HCT116 (cell line): Measurements from ENCODE around the gene SLC4A11. TPM values are rescaled to one million over a fixed set of nuclear protein-coding genes. Genes with fewer than 3 reads are reported as not detected.

ENCODE experiments used
- ATAC-seq: fragments of 200-7000 bp; cut with Tn5 transposase; 2 replicates; pipeline ENCODE4 v1.9.1; 2020; ENCODE audit warnings: mild to moderate bottlenecking, moderate library complexity
- BruUV-seq: library from RNA; stranded (reverse); fragments of 400-500 nt; replicated peaks from 2 replicates; lab custom pipeline; 2021; lab: Mats Ljungman, UMichigan
- CTCF ChIA-PET: fragments of 300-600 bp; sonication (Branson Sonifier 250); formaldehyde crosslinking; loops from one replicate; lab custom pipeline; 2021; ENCODE audit warnings: antibody characterized with exemption; lab: Charles Lee
- POLR2A ChIA-PET: fragments of 300-600, 350-600 bp; sonication (Branson Sonifier 250); formaldehyde crosslinking; loops from one replicate; lab custom pipeline; 2021; ENCODE audit warnings: antibody characterized with exemption; lab: Charles Lee
- RAD21 ChIA-PET, 2 experiments: fragments of 300-600 bp; sonication (Branson Sonifier 250); formaldehyde crosslinking; loops; one replicate each; lab custom pipeline; 2023; ENCODE audit warnings: low total read pairs in 2 of 2; ENCODE audit not compliant: uncharacterized antibody in 2 of 2, unreplicated experiment in 2 of 2, low non-redundant PET in 1 of 2; lab: Charles Lee
- DNase-seq: peaks from one replicate; pipeline ENCODE4 v3.0.0-alpha.2; 2010; ENCODE audit warnings: low read depth, low spot score
- H2AFZ ChIP-seq: fragments of 200-600 bp; shearing (Covaris generic), sonication (generic); 2 replicates; pipeline ENCODE4 v1.6.1; 2017; ENCODE audit warnings: low read depth, mixed run types, mixed read lengths, antibody characterized with exemption, low read length; ENCODE audit not compliant: poor library complexity, severe bottlenecking
- H3K27ac ChIP-seq: 2 replicates; pipeline ENCODE4 v1.5.1; 2012; ENCODE audit warnings: low read depth, low read length
- H3K27me3 ChIP-seq: fragments of 200-600 bp; sonication (generic); 2 replicates; pipeline ENCODE4 v1.6.1; 2016; ENCODE audit warnings: mixed run types, low read length, mixed read lengths; ENCODE audit not compliant: insufficient read depth
- H3K36me3 ChIP-seq, 2 experiments: fragments of 200-500 bp in 1 of 2; fragments of 200-600 bp in 1 of 2; sonication (Bioruptor generic) in 1 of 2; sonication (generic) in 1 of 2; 2 replicates each; pipeline versions ENCODE4 v1.5.1 to v1.6.1; 2014 to 2016; ENCODE audit warnings: low read length in 2 of 2, inconsistent platforms in 1 of 2, mixed read lengths in 1 of 2, mixed run types in 1 of 2; ENCODE audit not compliant: insufficient read depth in 2 of 2, control insufficient read depth in 1 of 2
- H3K4me1 ChIP-seq, 2 experiments: fragments of 200-600 bp in 1 of 2; sonication (generic) in 1 of 2; 2 replicates each; pipeline versions ENCODE4 v1.5.1 to v1.6.1; 2012 to 2017; ENCODE audit warnings: low read length in 2 of 2, inconsistent platforms in 1 of 2, mild to moderate bottlenecking in 1 of 2, mixed read lengths in 1 of 2, mixed run types in 1 of 2, moderate library complexity in 1 of 2; ENCODE audit not compliant: insufficient read depth in 2 of 2, control insufficient read depth in 1 of 2
- H3K4me2 ChIP-seq: fragments of 200-600 bp; sonication (generic); 2 replicates; pipeline ENCODE4 v1.6.1; 2017; ENCODE audit warnings: mixed run types, low read length, mixed read lengths
- H3K4me3 ChIP-seq, 2 experiments: fragments of 200-600 bp in 1 of 2; sonication (generic) in 1 of 2; replicated peaks in 1 of 2; 2 replicates each; pipeline ENCODE4 v1.5.1; 2011 to 2016; ENCODE audit warnings: low read length in 2 of 2, control low read depth in 1 of 2, low read depth in 1 of 2, mild to moderate bottlenecking in 1 of 2, mixed read lengths in 1 of 2, mixed run types in 1 of 2
- H3K79me2 ChIP-seq: fragments of 200-600 bp; sonication (generic); 2 replicates; pipeline ENCODE4 v1.6.1; 2017; ENCODE audit warnings: mild to moderate bottlenecking, mixed run types, low read length, moderate library complexity, mixed read lengths; ENCODE audit not compliant: insufficient read depth
- H3K9ac ChIP-seq: fragments of 200-600 bp; sonication (generic); 2 replicates; pipeline ENCODE4 v1.6.1; 2016; ENCODE audit warnings: low read length, mixed read lengths
- H3K9me2 ChIP-seq: fragments of 200-600 bp; sonication (generic), shearing (Covaris generic); 2 replicates; pipeline ENCODE4 v1.6.1; 2017; ENCODE audit warnings: mixed run types, mild to moderate bottlenecking, moderate library complexity; ENCODE audit not compliant: insufficient read depth
- H3K9me3 ChIP-seq, 2 experiments: fragments of 200-500 bp in 1 of 2; fragments of 200-600 bp in 1 of 2; sonication (Bioruptor generic) in 1 of 2; sonication (generic) in 1 of 2; 2 replicates each; pipeline ENCODE4 v1.6.1; 2014 to 2017; ENCODE audit warnings: low read length in 2 of 2, mixed read lengths in 2 of 2, inconsistent platforms in 1 of 2, low read depth in 1 of 2, mild to moderate bottlenecking in 1 of 2, mixed run types in 1 of 2, moderate library complexity in 1 of 2; ENCODE audit not compliant: control insufficient read depth in 1 of 2, insufficient read depth in 1 of 2
- H4K20me1 ChIP-seq: fragments of 200-600 bp; sonication (generic), shearing (Covaris generic); 2 replicates; pipeline ENCODE4 v1.6.1; 2017; ENCODE audit warnings: mixed run types, mild to moderate bottlenecking, moderate library complexity; ENCODE audit not compliant: insufficient read depth
- ATF3 ChIP-seq: IDR thresholded peaks from 2 replicates; pipeline ENCODE4 v1.6.1; 2012
- CBX3 ChIP-seq: IDR thresholded peaks from 2 replicates; pipeline ENCODE4 v1.6.1; 2012; ENCODE audit warnings: low read depth
- CEBPB ChIP-seq: IDR thresholded peaks from 2 replicates; pipeline ENCODE4 v1.6.1; 2012; ENCODE audit warnings: low read depth
- EGR1 ChIP-seq: IDR thresholded peaks from 2 replicates; pipeline ENCODE4 v1.6.1; 2012; ENCODE audit warnings: low read depth
- ELF1 ChIP-seq: IDR thresholded peaks from 2 replicates; pipeline ENCODE4 v1.6.1; 2012; ENCODE audit warnings: low read depth, borderline replicate concordance
- EZH2phosphoT487 ChIP-seq: fragments of 200-600 bp; IDR thresholded peaks from 2 replicates; pipeline ENCODE4 v1.6.1; 2018; ENCODE audit warnings: antibody characterized with exemption, borderline replicate concordance
- FOSL1 ChIP-seq: IDR thresholded peaks from 2 replicates; pipeline ENCODE4 v1.6.1; 2012; ENCODE audit warnings: low read depth
- JUND ChIP-seq: IDR thresholded peaks from 2 replicates; pipeline ENCODE4 v1.6.1; 2012
- POLR2A ChIP-seq: IDR thresholded peaks from 2 replicates; pipeline ENCODE4 v1.7.0; 2011; ENCODE audit warnings: borderline replicate concordance; ENCODE audit not compliant: insufficient read depth, insufficient read length; ENCODE audit errors: extremely low read depth
- REST ChIP-seq: IDR thresholded peaks from 2 replicates; pipeline ENCODE4 v1.6.1; 2012; ENCODE audit warnings: low read depth
- SIN3A ChIP-seq: IDR thresholded peaks from 2 replicates; pipeline ENCODE4 v1.6.1; 2012; ENCODE audit warnings: low read depth
- SP1 ChIP-seq: IDR thresholded peaks from 2 replicates; pipeline ENCODE4 v1.6.1; 2012; ENCODE audit warnings: low read depth
- SRF ChIP-seq: IDR thresholded peaks from 2 replicates; pipeline ENCODE4 v1.6.1; 2012; ENCODE audit warnings: low read depth
- intact Hi-C: fragments of 100-400 bp; cut with micrococcal nuclease; formaldehyde crosslinking; loops from 2 replicates; pipeline ENCODE4 v1.10.0; 2022
- total RNA-seq: library from RNA; stranded (reverse); gene quantifications from one replicate; pipeline ENCODE4 v1.2.1, GENCODE V29; 2021; ENCODE audit not compliant: unreplicated experiment
- TF ChIP-seq, protein P1 (sequence below): IDR thresholded peaks from 2 replicates; pipeline ENCODE4 v1.6.1; 2011; ENCODE audit warnings: mild to moderate bottlenecking, low read length, moderate library complexity; ENCODE audit not compliant: insufficient replicate concordance; ENCODE audit errors: extremely low read depth

The SLC4A11 gene
- total RNA-seq, 1 experiment from 2014 or later: 22.7 TPM

DNA sequence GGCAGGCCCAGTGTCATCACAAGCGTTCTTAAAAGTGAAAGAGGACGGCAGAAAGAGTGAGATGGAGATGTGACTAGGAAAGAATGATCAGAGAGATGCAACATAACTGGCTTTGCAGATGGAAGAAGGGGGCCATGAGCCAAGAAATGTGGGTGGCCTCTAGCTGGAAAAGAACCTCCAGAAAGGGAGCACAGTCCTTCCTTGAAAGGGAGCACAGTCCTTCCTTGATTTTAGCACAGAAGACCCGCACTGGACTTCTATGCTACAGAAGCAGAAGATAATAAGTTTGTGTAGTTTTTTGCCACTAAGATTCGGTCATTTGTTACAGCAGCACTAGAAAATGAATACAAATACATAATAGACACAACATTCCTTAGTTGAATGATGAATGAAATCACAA lies 58.7 kb downstream of the SLC4A11 start:
- ATAC-seq (no peak), DNase-seq (no peak)
- intact Hi-C loops: no loop called here
- Histone ChIP-seq H3K9me3 (no peaks in the 10 kb centered on the region), H4K20me1 (no peaks in the 10 kb centered on the region), H2AFZ (no peak overlapping the region), H3K36me3 (no peaks in the 10 kb centered on the region), H3K9me2 (no peaks in the 10 kb centered on the region), H3K4me2 (no peak overlapping the region), H3K4me1 (0 out of 4 replicates have a peak, but pooled peaks cover 0 to under 1% of the 10 kb centered on the region in 2 experiments), H3K9ac (no peak overlapping the region), H3K27ac (no peak overlapping the region), H3K27me3 (no peaks in the 10 kb centered on the region), H3K4me3 (no peak overlapping the region), H3K79me2 (no peaks in the 10 kb centered on the region)
- no peak for TF ChIP-seq CEBPB
- no peak for TF ChIP-seq JUND
- TF ChIP-seq SP1: no peak
- POLR2A ChIA-PET: no interaction called here
- no TSS peak for BruUV-seq
- RAD21 ChIA-PET: no interaction called here
- CTCF ChIA-PET: no interaction called here

DNA sequence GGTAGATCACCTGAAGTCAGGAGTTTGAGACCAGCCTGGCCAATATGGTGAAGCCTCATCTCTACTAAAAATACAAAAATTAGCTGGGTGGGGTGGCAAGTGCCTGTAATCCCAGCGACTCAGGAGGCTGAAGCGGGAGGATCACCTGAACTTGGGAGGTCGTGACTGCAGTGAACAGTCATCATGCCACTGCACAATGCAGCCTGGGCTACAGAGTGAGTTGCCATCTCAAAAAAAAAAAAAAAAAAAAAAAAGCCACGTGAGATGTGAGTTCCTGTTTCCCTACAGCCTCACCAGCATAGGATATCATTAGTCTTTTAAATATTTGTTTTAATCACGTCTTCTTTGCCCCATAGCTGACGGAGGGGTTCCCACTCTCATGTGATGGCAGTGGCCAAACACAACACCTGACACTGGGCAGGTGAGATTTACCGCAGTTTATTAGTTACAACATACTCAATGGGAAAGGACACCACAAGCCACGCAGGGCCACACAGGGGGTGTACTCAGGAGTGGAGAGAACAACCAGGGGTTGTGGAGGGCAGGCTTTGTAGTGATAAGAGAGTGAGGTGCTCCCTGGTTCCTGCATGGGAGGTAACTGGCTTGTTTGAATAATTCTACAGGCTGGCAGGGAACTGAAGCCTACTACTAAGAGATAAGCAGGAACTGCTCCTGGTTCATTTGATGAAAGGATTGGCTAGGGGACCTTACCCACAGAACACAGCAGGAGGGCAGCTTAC lies 61.1 kb downstream of the SLC4A11 start:
- POLR2A ChIA-PET: no interaction called here
- no peak for DNase-seq
- TF ChIP-seq CBX3 (no peak), FOSL1 (no peak), POLR2A (no peak), EZH2phosphoT487 (no peak), ATF3 (no peak), SRF (no peak), ELF1 (no peak), EGR1 (no peak), SIN3A (no peak), REST (no peak), JUND (no peak)
- TF ChIP-seq, protein P1, sequence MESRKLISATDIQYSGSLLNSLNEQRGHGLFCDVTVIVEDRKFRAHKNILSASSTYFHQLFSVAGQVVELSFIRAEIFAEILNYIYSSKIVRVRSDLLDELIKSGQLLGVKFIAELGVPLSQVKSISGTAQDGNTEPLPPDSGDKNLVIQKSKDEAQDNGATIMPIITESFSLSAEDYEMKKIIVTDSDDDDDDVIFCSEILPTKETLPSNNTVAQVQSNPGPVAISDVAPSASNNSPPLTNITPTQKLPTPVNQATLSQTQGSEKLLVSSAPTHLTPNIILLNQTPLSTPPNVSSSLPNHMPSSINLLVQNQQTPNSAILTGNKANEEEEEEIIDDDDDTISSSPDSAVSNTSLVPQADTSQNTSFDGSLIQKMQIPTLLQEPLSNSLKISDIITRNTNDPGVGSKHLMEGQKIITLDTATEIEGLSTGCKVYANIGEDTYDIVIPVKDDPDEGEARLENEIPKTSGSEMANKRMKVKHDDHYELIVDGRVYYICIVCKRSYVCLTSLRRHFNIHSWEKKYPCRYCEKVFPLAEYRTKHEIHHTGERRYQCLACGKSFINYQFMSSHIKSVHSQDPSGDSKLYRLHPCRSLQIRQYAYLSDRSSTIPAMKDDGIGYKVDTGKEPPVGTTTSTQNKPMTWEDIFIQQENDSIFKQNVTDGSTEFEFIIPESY: no peak

More for the DNA sequence above, 61.1 kb downstream of the SLC4A11 start:
- no peak for ATAC-seq
- ChIA-PET CTCF (no interaction called here), RAD21 (no interaction called here)
- Histone ChIP-seq H2AFZ (no peak overlapping the region), H3K36me3 (no peaks in the 10 kb centered on the region), H4K20me1 (no peaks in the 10 kb centered on the region), H3K4me3 (no peak overlapping the region), H3K4me1 (peaks cover 4 to 20% of the 10 kb centered on the region in 2 experiments; a peak in 2 of 4 replicates), H3K27ac (no peak overlapping the region), H3K4me2 (no peak overlapping the region), H3K9me3 (no peaks in the 10 kb centered on the region), H3K9me2 (no peaks in the 10 kb centered on the region), H3K79me2 (no peaks in the 10 kb centered on the region), H3K27me3 (no peaks in the 10 kb centered on the region), H3K9ac (no peak overlapping the region)
- no TSS peak for BruUV-seq
- intact Hi-C loops: no loop called here
